Panc1 (cell line): ENCODE data around the gene CNOT3. TPM values are rescaled to one million over a fixed set of nuclear protein-coding genes. Genes with fewer than 3 reads are reported as not detected.
A peak's percentile ranks its signal among the peaks of the same experiment; 100 is the strongest.

Source experiments
- ATAC-seq: fragments of 200-7000 bp; cut with Tn5 transposase; 2 replicates; pipeline ENCODE4 v1.9.1; 2020; ENCODE audit warnings: mild to moderate bottlenecking, moderate library complexity
- BruUV-seq: library from RNA; stranded (reverse); fragments of 400-500 nt; replicated peaks from 2 replicates; lab custom pipeline; 2021; lab: Mats Ljungman, UMichigan
- CTCF ChIA-PET: fragments of 300-600 bp; sonication (Branson Sonifier 250); formaldehyde crosslinking; loops from one replicate; lab custom pipeline; 2022; ENCODE audit warnings: antibody characterized with exemption; lab: Charles Lee
- POLR2A ChIA-PET: fragments of 300-600 bp; sonication (Branson Sonifier 250); formaldehyde crosslinking; loops from one replicate; lab custom pipeline; 2022; ENCODE audit warnings: antibody characterized with exemption; lab: Charles Lee
- DNase-seq: peaks from one replicate; pipeline ENCODE4 v3.0.0-alpha.2; 2010; ENCODE audit warnings: low read depth, low spot score
- H3K27ac ChIP-seq: 2 replicates; pipeline ENCODE4 v1.5.1; 2011; ENCODE audit warnings: mild to moderate bottlenecking, low read length, inconsistent platforms
- H3K27me3 ChIP-seq: fragments of 200-500 bp; sonication (Bioruptor generic); 2 replicates; pipeline ENCODE4 v1.6.0; 2014; ENCODE audit warnings: low read length, inconsistent platforms; ENCODE audit not compliant: control insufficient read depth, insufficient read depth
- H3K36me3 ChIP-seq: fragments of 200-500 bp; sonication (Bioruptor generic); 2 replicates; pipeline ENCODE4 v1.5.1; 2014; ENCODE audit warnings: inconsistent platforms, mild to moderate bottlenecking, low read length, moderate library complexity; ENCODE audit not compliant: control insufficient read depth, insufficient read depth
- H3K4me1 ChIP-seq: 2 replicates; pipeline ENCODE4 v1.5.1; 2011; ENCODE audit warnings: inconsistent platforms, mild to moderate bottlenecking, low read length, moderate library complexity; ENCODE audit not compliant: control insufficient read depth, insufficient read depth
- H3K4me3 ChIP-seq, 2 experiments: 2 replicates each; pipeline ENCODE4 v1.5.1; 2011 to 2012; ENCODE audit warnings: low read depth in 2 of 2, low read length in 2 of 2, mild to moderate bottlenecking in 2 of 2, inconsistent platforms in 1 of 2, moderate library complexity in 1 of 2
- H3K9me3 ChIP-seq: fragments of 200-500 bp; sonication (Bioruptor generic); 2 replicates; pipeline ENCODE4 v1.5.1; 2014; ENCODE audit warnings: low read depth, mild to moderate bottlenecking, inconsistent platforms, low read length, moderate library complexity; ENCODE audit not compliant: control insufficient read depth, insufficient read depth
- POLR2AphosphoS5 ChIP-seq: IDR thresholded peaks from 2 replicates; pipeline ENCODE4 v1.6.1; 2012; ENCODE audit warnings: mild to moderate bottlenecking, low read depth, low read length, moderate library complexity
- SIN3A ChIP-seq: IDR thresholded peaks from 2 replicates; pipeline ENCODE4 v1.6.1; 2012; ENCODE audit warnings: low read depth, mild to moderate bottlenecking, low read length, moderate library complexity, borderline replicate concordance; ENCODE audit not compliant: insufficient read depth
- TCF7L2 ChIP-seq: IDR thresholded peaks from 2 replicates; pipeline ENCODE4 v1.6.1; 2011; ENCODE audit warnings: mild to moderate bottlenecking, low read depth, low read length, inconsistent platforms
- in situ Hi-C: cut with HindIII; loops from 2 replicates; pipeline ENCODE4 v1.10.0; 2016; ENCODE audit warnings: low sequenced_read_pairs, low pct_unique_long_range_greater_than_20kb
- intact Hi-C: fragments of 100-400 bp; cut with micrococcal nuclease; formaldehyde crosslinking; loops from one replicate; pipeline ENCODE4 v1.10.0; 2022; ENCODE audit not compliant: unreplicated experiment
- total RNA-seq: library from RNA; stranded (reverse); gene quantifications from one replicate; pipeline ENCODE4 v1.2.1, GENCODE V29; 2021; ENCODE audit not compliant: unreplicated experiment
- TF ChIP-seq, protein P1 (sequence below), 2 experiments: IDR thresholded peaks; 2 replicates each; pipeline ENCODE4 v1.6.1; 2011 to 2012; ENCODE audit warnings: low read depth in 2 of 2, control low read depth in 1 of 2, low read length in 1 of 2, mild to moderate bottlenecking in 1 of 2, moderate library complexity in 1 of 2; ENCODE audit not compliant: insufficient read depth in 1 of 2
- TF ChIP-seq, protein P2 (sequence below): fragments of 450-650 bp; IDR thresholded peaks from 2 replicates; pipeline ENCODE4 v1.5.1; 2017; ENCODE audit warnings: mild to moderate bottlenecking

CNOT3 gene
- total RNA-seq, 1 experiment from 2014 or later: 111 TPM

DNA sequence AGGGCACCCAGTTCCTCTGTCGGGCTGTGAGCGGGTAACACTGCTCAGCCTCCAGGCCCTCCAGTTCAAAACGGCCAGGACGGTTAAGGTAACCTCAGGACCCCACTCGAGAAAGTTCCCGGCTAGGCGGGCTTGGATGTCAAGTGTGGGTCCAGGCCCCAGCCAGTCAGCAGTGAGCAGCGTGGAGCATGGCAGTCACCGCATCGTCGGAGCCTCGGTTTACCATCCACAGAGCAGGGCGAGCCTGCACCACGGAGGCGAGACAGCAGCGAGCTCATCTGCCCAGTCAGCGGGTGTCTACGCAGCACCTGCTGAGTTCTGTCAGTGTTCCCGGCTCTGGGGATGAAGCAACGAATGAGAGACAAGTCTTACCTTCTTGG, 8.0 kb upstream of the CNOT3 start:
- Histone ChIP-seq H3K36me3 (peaks cover 13% of the 10 kb centered on the region), H3K4me3 (no peak overlapping the region), H3K9me3 (no peaks in the 10 kb centered on the region), H3K4me1 (peaks cover 2% of the 10 kb centered on the region; the same call in 1 of the 2 replicates), H3K27ac (no peak overlapping the region), H3K27me3 (no peaks in the 10 kb centered on the region)
- intact Hi-C loops (no loop called here), in situ Hi-C loops (no loop called here)
- CTCF ChIA-PET: no interaction called here
- POLR2A ChIA-PET: no interaction called here
- ATAC-seq: no peak
- BruUV-seq: no TSS peak
- no peak for TF ChIP-seq POLR2AphosphoS5
- TF ChIP-seq, protein P1, sequence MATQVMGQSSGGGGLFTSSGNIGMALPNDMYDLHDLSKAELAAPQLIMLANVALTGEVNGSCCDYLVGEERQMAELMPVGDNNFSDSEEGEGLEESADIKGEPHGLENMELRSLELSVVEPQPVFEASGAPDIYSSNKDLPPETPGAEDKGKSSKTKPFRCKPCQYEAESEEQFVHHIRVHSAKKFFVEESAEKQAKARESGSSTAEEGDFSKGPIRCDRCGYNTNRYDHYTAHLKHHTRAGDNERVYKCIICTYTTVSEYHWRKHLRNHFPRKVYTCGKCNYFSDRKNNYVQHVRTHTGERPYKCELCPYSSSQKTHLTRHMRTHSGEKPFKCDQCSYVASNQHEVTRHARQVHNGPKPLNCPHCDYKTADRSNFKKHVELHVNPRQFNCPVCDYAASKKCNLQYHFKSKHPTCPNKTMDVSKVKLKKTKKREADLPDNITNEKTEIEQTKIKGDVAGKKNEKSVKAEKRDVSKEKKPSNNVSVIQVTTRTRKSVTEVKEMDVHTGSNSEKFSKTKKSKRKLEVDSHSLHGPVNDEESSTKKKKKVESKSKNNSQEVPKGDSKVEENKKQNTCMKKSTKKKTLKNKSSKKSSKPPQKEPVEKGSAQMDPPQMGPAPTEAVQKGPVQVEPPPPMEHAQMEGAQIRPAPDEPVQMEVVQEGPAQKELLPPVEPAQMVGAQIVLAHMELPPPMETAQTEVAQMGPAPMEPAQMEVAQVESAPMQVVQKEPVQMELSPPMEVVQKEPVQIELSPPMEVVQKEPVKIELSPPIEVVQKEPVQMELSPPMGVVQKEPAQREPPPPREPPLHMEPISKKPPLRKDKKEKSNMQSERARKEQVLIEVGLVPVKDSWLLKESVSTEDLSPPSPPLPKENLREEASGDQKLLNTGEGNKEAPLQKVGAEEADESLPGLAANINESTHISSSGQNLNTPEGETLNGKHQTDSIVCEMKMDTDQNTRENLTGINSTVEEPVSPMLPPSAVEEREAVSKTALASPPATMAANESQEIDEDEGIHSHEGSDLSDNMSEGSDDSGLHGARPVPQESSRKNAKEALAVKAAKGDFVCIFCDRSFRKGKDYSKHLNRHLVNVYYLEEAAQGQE (IDR thresholded peaks at IDR 0.05; ENCODE audit: insufficient read depth in 1 of 2, low read depth in 2 of 2, low read length in 1 of 2): no peak
- TF ChIP-seq, protein P2, sequence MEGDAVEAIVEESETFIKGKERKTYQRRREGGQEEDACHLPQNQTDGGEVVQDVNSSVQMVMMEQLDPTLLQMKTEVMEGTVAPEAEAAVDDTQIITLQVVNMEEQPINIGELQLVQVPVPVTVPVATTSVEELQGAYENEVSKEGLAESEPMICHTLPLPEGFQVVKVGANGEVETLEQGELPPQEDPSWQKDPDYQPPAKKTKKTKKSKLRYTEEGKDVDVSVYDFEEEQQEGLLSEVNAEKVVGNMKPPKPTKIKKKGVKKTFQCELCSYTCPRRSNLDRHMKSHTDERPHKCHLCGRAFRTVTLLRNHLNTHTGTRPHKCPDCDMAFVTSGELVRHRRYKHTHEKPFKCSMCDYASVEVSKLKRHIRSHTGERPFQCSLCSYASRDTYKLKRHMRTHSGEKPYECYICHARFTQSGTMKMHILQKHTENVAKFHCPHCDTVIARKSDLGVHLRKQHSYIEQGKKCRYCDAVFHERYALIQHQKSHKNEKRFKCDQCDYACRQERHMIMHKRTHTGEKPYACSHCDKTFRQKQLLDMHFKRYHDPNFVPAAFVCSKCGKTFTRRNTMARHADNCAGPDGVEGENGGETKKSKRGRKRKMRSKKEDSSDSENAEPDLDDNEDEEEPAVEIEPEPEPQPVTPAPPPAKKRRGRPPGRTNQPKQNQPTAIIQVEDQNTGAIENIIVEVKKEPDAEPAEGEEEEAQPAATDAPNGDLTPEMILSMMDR: no peak
- DNase-seq: no peak

DNA sequence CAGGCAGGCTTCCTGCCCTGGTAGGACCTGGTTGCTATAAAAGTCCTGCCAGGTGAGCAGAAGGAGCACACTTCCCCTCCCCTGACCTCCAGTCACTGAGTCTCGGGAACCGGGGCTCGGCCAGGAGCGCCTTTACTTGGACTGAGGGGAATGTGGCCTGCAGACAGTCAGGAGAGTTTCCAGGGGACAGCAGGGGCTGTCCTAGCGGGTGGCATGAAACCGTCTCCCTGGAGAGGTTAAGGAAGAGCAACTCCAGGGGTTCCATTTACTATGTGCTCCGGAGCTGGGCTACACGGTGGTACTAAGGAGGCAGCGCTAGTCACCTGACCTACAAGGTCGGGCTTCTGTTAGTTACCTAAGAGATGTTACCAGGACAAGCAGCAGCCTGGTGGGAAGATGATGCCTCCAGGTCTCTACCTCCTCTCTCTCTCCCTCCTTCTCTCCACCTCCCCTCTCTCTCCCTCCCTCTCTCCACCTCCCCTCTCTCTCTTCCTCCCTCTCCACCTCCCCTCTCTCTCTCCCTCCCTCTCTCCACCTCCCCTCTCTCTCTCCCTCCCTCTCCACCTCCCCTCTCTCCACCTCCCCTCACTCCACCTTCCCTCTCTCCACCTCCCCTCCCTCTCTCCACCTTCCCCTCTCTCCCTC, 4.1 kb upstream of the CNOT3 start:
- Histone ChIP-seq H3K9me3 (no peaks in the 10 kb centered on the region), H3K4me1 (peaks cover 4% of the 10 kb centered on the region; the same call in 1 of the 2 replicates), H3K27ac (no peak overlapping the region), H3K4me3 (no peak overlapping the region), H3K27me3 (no peaks in the 10 kb centered on the region), H3K36me3 (peaks cover under 1% of the 10 kb centered on the region; the same call in 1 of the 2 replicates)
- intact Hi-C loops (no loop called here), in situ Hi-C loops (no loop called here)
- DNase-seq: no peak
- CTCF ChIA-PET: no interaction called here
- POLR2A ChIA-PET: no interaction called here
- ATAC-seq: no peak
- TF ChIP-seq POLR2AphosphoS5 (peak; percentile 60), SIN3A (no peak)
- BruUV-seq: no TSS peak

DNA sequence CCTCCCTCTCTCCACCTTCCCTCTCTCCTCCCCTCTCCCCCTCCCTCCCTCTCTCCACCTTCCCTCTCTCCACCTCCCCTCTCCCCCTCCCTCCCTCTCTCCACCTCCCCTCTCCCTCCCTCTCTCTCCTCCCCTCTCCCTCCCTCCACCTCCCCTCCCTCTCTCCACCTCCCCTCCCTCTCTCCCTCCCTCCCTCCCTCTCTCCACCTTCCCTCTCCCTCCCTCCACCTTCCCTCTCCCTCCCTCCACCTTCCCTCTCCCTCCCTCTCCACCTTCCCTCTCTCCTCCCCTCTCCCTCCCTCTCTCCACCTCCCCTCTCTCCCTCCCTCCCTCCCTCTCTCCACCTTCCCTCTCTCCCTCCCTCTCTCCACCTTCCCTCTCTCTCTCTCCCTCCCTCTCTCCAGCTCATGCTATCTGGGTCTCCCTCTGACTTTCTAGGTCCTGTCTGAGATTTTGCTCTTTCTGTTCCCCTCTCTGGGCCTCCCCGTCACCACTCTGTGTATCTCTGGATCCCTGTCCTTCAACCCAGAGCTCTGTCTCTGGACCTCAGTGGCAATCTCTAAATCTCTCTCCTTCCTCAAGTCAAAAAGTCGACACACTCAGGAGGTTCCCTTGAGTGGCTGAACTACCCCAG, 3.5 kb upstream of the CNOT3 start:
- H3K4me1 ChIP-seq: peaks cover 8% of the 10 kb centered on the region
- ChIA-PET POLR2A (no interaction called here), CTCF (no interaction called here)
- DNase-seq (no peak), ATAC-seq (no peak)
- intact Hi-C loops: no loop called here
- no peaks in the 10 kb centered on the region for H3K27me3 ChIP-seq
- H3K9me3 ChIP-seq: no peaks in the 10 kb centered on the region
- H3K27ac ChIP-seq: peak overlapping the region; percentile 18; the same call in 1 of the 2 replicates
- peaks cover 2% of the 10 kb centered on the region for H3K36me3 ChIP-seq
- in situ Hi-C loops: no loop called here
- H3K4me3 ChIP-seq: no peak overlapping the region
- no peak for TF ChIP-seq SIN3A
- TF ChIP-seq, protein P1 (IDR thresholded peaks at IDR 0.05; ENCODE audit: insufficient read depth in 1 of 2, low read depth in 2 of 2, low read length in 1 of 2): no peak
- TF ChIP-seq TCF7L2: no peak
- no peak for TF ChIP-seq POLR2AphosphoS5
- TF ChIP-seq, protein P2: no peak
- BruUV-seq: no TSS peak
